ENCODE measurements around the gene NUDT8. TPM values are rescaled to one million over a fixed set of nuclear protein-coding genes. Genes with fewer than 3 reads are reported as not detected.
A peak's percentile ranks its signal among the peaks of the same experiment; 100 is the strongest.

NUDT8 gene
- total and polyA plus RNA-seq, 2 of the 8 experiments (the other 6 are each of a cell fraction or from before 2014, with no cell fraction given): 7.2 to 8.3 TPM

GRCh38 chr11:67627441-67627811 is 2.3 kb downstream of the NUDT8 start:
- no peak for DNase-seq (ENCODE audit: low read depth in 1 of 2, low spot score in 2 of 2)
- H3K36me3 ChIP-seq (ENCODE audit: control insufficient read depth in 2 of 4, insufficient read depth in 4 of 4, low read length in 3 of 4): peaks cover 0 to 7% (median 0%) of the 10 kb centered on the region in 4 experiments; a peak in 1 of 8 replicates
- no peak for FAIRE-seq
- TF ChIP-seq GABPA (IDR thresholded peaks at IDR 0.05; ENCODE audit: borderline replicate concordance, insufficient read depth, low read length) (no peak), POLR2AphosphoS5 (IDR thresholded peaks at IDR 0.05; ENCODE audit: low read depth, low read length) (peak; percentile 18; the same call in 1 of the 2 replicates)
- H2BK120ac ChIP-seq (replicated peaks; ENCODE audit: low read depth, low read length): no peak overlapping the region
- no peak overlapping the region for H3K23ac ChIP-seq (ENCODE audit: insufficient read length)
- no peak overlapping the region for H3K4me2 ChIP-seq (ENCODE audit: insufficient read depth in 1 of 2, low read depth in 2 of 2, low read length in 2 of 2)
- H3K14ac ChIP-seq (ENCODE audit: insufficient read length): no peak overlapping the region
- H3K79me2 ChIP-seq (ENCODE audit: control insufficient read depth in 1 of 2, insufficient read depth in 2 of 2, low read length in 2 of 2): no peaks in the 10 kb centered on the region; a peak in 1 of 4 replicates
- no peak overlapping the region for H2AK5ac ChIP-seq (ENCODE audit: low read depth, low read length)
- no peaks in the 10 kb centered on the region for H3K79me1 ChIP-seq (ENCODE audit: low read depth, low read length)
- WGBS, 2 experiments (ENCODE audit: extremely low coverage in 1 of 2, insufficient coverage in 1 of 2, insufficient read length in 1 of 2, insufficient replicate concordance in 2 of 2, low coverage in 1 of 2, low lambda C conversion rate in 2 of 2, missing lambda C conversion rate in 1 of 2): 72% methylated on average over 6 of the region's 6 CpGs; no CpG with 5 or more reads in 1 of the 2 experiments
- H3K18ac ChIP-seq (ENCODE audit: extremely low read depth, low read length): no peak overlapping the region
- H3K27me3 ChIP-seq (replicated peaks in 1 of 4; ENCODE audit: control insufficient read depth in 3 of 4, extremely low read depth in 1 of 4, insufficient read depth in 3 of 4, low read length in 3 of 4): no peaks in the 10 kb centered on the region
- peaks cover 2% of the 10 kb centered on the region; the same call in 1 of the 2 replicates for H3K23me2 ChIP-seq (ENCODE audit: low read depth, low read length)
- no peaks in the 10 kb centered on the region for H4K20me1 ChIP-seq (replicated peaks in 1 of 2; ENCODE audit: control insufficient read depth in 1 of 2, insufficient read depth in 2 of 2, low read length in 2 of 2)
- CTCF ChIA-PET (ENCODE audit: partially characterized antibody): interaction anchor here (1.0 to 10.1 kb wide), 7 partner anchors 11 to 86 kb away, joined by 3 to 117 read pairs (median 11); partner anchors contain the start of gene TBX10
- peaks cover 0 to 25% (median 18%) of the 10 kb centered on the region in 4 experiments; a peak in 6 of 7 replicates for H3K4me1 ChIP-seq (replicated peaks in 1 of 4; ENCODE audit: control insufficient read depth in 3 of 4, insufficient read depth in 4 of 4, low read length in 3 of 4)
- no peak overlapping the region for H3K27ac ChIP-seq (ENCODE audit: low read depth, low read length)
- H3K4me3 ChIP-seq (ENCODE audit: extremely low read depth in 1 of 4, insufficient read depth in 2 of 4, low read depth in 3 of 4, low read length in 4 of 4): no peak overlapping the region
- no peaks in the 10 kb centered on the region for H3K9me3 ChIP-seq (ENCODE audit: insufficient read depth in 2 of 2, low read depth in 1 of 2, low read length in 1 of 2)
- H4K91ac ChIP-seq (replicated peaks; ENCODE audit: insufficient read length, low read length): no peak overlapping the region
- no peak overlapping the region for H3K4ac ChIP-seq (replicated peaks; ENCODE audit: insufficient read length, low read depth, low read length)
- peak overlapping the region; percentile 20; the same call in 1 of the 2 replicates for H2BK5ac ChIP-seq (ENCODE audit: low read depth, low read length)
- H2BK20ac ChIP-seq (ENCODE audit: low read length): no peak overlapping the region
- no peak overlapping the region for H2BK15ac ChIP-seq (ENCODE audit: low read length)
- no peak overlapping the region for H3K56ac ChIP-seq (replicated peaks; ENCODE audit: insufficient read length, low read depth, low read length)
- POLR2A ChIA-PET (ENCODE audit: partially characterized antibody): interaction anchor here (0.8 to 11.7 kb wide), 9 partner anchors 10 to 159 kb away, joined by 3 to 194 read pairs (median 5); partner anchors contain the start of gene GSTP1
- H4K8ac ChIP-seq (ENCODE audit: extremely low read depth, insufficient read depth, low read length): no peak overlapping the region
- no peak overlapping the region; the same call in 1 of the 2 replicates for H2BK12ac ChIP-seq (ENCODE audit: low read depth, low read length)
- H3K9ac ChIP-seq (replicated peaks in 1 of 4; ENCODE audit: extremely low read depth in 1 of 4, low read depth in 3 of 4, low read length in 3 of 4): no peak overlapping the region; a peak in 1 of 7 replicates
- H2AFZ ChIP-seq (ENCODE audit: low read length): no peak overlapping the region
- H4K5ac ChIP-seq (ENCODE audit: insufficient read length, low read depth, low read length): no peak overlapping the region
